NCI-H2029 (cell line): ENCODE data around the gene SLC6A7.

Experiments used
- DNase-seq: peaks from one replicate; lab custom pipeline; 2025; lab: John Stamatoyannopoulos, UW

The SLC6A7 gene

GRCh38 chr5:150190987-150191386 lies 1.1 kb downstream of the SLC6A7 start:
- DNase-seq = no peak

DNA sequence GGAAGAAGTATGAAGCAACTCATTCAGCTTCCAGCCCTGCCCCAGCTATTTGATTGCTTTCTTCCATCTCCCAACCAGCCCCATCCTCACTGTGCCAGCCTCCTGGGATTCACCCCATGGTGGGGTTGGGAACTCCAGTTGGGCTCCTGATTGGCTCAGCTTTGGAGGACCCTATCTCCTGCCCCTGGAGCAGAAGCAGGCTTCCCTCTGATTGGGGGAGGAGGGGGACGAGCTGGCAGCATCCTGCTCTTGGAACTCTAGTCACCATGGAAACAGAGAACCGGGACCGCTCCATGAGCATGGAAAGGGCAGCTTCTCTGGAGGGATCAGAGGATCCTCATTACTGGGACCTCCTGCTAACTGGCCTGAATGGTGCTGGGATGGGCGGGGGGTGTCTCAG lies 2.6 kb downstream of the SLC6A7 start:
- no peak for DNase-seq

DNA sequence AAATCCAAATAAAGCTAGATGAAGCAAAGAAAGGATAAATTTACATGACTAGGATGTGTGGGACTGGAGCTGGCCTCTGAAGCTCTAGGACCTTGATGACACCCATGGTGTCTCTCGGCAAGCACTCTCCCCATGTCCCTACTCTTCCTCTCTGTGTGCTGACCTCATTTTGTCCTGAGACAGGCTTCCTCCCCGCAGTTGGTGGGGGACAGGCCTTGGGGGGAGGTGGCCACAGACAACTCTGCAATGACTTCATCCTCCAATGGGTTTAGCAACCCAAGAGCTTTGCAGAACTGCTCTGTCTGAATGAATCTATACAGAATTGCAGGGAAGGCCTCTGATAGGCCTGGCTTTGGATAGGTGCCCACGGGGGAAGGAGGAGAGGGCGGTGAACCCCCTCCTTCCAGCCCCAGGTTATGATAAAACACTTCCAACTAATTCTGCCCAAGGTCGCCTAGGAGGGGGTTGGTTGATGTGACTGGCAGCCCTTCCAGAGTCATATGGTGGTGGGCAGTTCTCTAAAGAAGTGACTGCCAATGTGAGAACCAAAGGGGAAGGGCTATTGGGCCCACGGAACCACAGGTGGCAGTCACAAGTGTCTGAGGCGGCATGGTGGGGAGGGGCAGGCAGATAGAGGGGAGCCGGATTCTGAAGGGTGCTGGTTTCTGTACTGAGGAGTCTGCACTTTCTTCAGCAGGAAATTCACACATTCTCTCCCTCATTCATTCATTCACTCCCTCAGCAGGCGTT lies 6.0 kb downstream of the SLC6A7 start:
- DNase-seq = no peak

GRCh38 chr5:150196514-150196913 lies 6.7 kb downstream of the SLC6A7 start:
- no peak for DNase-seq

DNA sequence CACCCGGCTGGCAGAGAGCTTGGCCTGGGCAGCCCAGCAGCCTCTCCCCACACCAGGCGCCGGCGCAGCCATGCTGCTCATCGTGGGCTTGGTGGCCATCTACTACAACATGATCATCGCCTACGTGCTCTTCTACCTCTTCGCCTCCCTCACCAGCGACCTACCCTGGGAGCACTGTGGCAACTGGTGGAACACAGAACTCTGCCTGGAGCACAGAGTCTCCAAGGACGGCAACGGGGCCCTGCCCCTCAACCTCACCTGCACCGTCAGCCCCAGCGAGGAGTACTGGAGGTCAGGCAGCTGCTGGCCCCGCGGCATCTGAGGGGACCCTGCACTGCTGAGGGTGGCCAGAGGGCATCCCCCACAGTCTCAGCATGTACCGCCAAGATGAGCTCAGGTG lies 7.1 kb downstream of the SLC6A7 start:
- DNase-seq = no peak

DNA sequence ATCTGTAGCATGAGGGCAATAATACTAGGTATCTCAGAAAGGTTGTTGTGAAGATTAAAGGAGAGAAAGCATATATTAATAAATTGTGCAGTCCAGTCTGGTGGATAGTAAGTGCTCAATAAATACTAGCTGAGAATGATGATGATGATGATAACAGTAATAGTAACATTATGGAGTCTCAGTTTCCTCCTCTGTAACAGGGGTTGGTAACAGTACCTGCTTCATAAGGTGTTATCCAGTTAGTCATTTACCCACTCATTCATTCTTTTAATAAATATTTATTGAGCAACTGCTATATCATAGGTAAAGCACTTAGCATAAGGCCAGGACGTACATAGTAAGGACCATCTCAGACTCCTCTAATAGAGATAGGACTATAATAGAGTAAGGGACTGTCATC lies 7.6 kb downstream of the SLC6A7 start:
- no peak for DNase-seq

GRCh38 chr5:150202501-150202900 lies 12.6 kb downstream of the SLC6A7 start:
- no peak for DNase-seq

DNA sequence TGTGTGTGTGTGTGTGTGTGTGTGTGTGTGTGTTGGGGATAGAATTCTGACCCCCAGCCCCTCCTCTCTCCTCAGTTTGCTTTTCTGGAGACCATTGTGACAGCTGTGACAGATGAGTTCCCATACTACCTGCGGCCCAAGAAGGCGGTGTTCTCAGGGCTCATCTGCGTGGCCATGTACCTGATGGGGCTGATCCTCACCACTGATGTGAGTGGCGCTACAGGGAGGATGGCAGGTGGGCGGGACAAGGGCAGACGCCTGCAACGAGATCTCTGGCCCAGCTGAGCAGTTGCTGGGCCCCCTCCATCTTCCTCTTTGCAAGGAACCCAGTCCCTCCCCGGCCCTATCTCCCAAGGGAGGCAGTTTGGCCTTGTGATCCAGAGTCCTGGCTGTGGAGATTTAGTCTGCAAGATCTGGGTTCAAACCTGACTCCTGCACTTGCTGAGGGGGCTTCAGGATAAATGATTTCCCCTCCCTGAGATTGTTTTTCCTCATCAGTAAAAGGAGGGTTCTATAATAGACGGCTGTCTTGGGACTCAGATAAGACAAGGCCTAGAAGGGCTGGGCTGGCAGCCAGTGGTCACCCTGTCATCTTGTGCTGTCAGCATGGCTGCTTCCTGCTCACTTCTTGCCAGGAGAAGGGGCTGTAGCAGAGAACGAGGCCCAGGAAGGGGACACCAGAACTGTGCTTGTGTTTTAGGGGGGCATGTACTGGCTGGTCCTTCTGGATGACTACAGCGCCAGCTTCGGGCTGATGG lies 14.1 kb downstream of the SLC6A7 start:
- no peak for DNase-seq

DNA sequence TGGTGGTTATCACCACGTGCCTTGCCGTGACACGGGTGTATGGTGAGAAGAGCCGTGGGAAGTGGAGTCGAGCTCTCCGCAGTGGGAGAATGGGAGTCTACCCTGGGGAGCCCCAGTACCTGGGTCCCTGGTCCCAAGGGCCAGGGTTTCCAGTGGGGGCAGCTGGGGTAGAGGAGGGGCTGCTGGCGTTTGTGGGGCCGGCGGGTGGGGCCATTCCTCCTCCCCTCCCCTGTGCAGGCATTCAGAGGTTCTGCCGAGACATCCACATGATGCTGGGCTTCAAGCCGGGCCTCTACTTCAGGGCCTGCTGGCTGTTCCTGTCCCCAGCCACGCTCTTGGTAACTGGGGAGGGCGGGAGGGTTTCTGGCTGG lies 14.7 kb downstream of the SLC6A7 start:
- DNase-seq = no peak

- no peak for DNase-seq
Observed at GRCh38 chr5:150206098-150206778, 16.4 kb downstream of the SLC6A7 start.

- DNase-seq = no peak
Observed at GRCh38 chr5:150206779-150207115, 16.9 kb downstream of the SLC6A7 start.

DNA sequence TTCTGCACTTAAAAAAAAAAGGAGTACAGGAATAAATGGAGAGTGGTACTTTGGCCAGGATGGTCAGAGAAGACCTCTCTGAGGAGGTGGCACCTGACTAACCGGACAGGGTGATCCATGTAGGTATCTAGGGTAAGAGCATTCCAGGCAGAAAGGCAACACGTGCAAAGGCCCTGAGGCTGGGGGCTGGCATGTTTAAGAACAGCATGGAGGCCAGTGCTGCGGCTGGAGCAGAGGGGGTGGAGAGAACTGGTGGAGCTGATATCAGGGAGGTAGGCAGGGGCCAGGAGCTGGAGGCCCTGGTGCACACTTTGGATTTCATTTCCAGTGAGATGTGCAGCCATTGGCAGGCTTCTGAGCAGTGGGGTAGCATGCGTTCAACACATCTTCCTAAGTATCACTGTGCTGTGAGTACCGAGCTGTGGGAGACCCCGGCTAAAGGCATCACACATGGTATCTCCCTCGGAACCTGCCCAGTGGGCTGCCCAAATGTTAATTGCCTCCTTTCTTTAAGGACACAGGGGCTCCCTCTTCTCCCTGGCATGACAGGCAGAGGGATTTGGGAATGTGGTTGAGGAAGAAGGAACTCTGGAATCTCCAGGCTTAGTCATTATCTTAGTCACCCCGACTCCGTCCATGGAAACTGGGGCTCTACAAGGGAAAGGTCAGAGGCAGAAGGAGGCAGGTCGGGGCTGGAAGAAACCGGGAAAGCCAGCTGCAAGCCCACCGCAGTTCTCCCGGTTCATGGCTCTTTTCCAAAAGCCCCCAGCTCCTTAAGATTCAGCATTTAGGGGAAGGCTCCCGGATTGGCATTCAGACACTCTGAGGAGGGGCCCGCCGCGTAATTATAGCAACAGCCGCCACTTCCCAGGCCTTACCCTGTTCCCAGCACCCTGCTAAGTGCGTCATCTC lies 18.6 kb downstream of the SLC6A7 start:
- DNase-seq = no peak

GRCh38 chr5:150209099-150209635 lies 19.3 kb downstream of the SLC6A7 start:
- no peak for DNase-seq

DNA sequence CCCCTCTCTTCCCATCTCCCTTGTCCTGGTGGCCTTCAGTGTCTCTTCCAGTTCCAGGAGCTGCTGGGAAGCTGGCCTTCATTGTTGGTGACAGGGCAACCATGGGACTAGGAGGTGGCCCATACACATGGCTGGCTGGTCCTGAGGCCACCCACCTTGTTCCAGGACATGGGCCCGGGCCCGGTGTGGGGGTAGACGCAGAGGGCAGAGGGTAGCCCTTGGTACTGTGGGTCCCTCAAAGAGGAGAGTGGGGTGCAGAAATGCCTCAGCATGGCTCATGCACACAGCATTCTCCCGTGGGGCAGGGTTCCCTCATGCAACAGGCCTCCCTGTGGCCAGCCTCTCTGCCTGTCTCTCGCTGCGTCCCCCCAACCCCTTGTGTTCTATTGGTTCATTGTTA lies 20.8 kb downstream of the SLC6A7 start:
- no peak for DNase-seq

DNA sequence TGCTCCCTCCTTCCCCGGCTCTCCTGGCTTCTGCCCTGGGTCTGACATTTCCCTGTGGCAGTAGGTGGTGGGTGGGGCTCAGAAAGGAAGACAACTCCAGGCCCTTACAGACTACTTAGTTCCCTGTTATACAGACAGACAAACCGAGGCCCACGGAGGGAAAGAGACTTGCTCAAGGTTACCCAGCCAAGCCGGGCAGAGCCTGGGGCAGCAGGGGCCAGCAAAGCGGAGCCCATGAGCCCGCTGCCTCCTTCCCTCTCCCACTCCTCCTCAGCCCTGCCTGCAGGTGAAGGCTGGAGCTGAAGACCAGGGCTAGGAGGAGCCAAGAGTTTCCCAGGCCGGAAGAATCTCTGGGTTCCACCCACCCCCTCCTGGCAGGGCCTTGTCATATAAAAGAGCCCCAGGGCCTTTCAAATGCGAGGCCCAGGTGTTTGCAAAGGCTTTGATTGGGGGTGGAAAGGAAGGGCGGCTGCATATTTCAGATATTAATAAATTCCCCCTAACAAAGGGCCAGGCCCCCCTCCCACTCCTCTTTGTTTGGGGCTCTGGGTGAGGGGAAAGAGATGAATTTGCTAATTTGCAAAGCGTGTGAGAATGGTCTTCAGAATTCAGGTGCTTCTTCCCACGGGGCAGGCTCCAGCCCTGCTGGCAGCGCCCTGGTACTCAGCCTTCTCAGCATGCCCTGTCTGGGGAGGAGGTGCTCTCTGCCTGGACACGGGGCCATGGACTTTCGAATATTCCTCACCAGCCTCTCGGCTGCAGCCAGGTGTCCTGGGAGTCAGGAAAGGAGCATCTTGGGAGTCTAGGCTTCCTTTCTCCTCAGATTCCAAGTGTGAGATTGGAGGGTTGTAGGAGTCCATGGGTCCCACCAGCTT lies 21.5 kb downstream of the SLC6A7 start:
- no peak for DNase-seq

- no peak for DNase-seq
Observed at GRCh38 chr5:150213530-150213929, 23.7 kb downstream of the SLC6A7 start.

GRCh38 chr5:150214289-150214688 lies 24.4 kb downstream of the SLC6A7 start:
- DNase-seq = no peak

GRCh38 chr5:150215979-150216944 lies 26.4 kb downstream of the SLC6A7 start:
- DNase-seq = no peak

DNA sequence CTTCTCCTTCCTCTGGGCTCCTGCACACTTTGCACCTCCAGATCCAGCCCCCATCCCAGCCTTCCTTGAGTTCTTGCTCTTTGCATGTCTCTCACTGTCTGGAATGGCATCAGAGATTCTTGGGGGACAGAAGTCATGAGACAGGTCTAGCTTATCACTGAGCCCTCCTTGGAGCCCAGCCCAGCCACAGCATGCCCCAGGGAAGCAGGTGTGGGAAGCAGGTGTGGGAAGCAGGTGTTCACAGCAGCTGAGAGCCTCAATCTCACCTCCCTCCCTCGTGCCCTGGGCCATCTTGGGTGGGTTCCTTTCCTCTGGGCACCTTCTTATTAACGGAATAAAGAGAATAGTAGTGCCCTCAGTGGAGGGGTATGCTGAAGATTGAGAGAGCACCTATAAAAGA lies 27.2 kb downstream of the SLC6A7 start:
- no peak for DNase-seq
